DOHH2 (cell line): Measurements from ENCODE around the gene ECPAS.
"Not testable (repeated sequence)": the region's sequence is repeated elsewhere in the genome, so short reads cannot be mapped to it uniquely, and the experiment has no call there.

Experiments
- H3F3A ChIP-seq: fragments of 200-600 bp; sonication (generic), shearing (Covaris generic); 2 replicates; pipeline ENCODE4 v1.6.0; 2016; ENCODE audit warnings: antibody characterized with exemption, mild to moderate bottlenecking; ENCODE audit not compliant: control insufficient read depth, insufficient read depth
- H3K27ac ChIP-seq: fragments of 200-600 bp; sonication (generic); 2 replicates; pipeline ENCODE4 v1.5.1; 2014; ENCODE audit warnings: low read depth, mild to moderate bottlenecking, low read length, moderate library complexity
- H3K27me3 ChIP-seq: fragments of 200-600 bp; sonication (generic); 2 replicates; pipeline ENCODE4 v1.6.1; 2014; ENCODE audit warnings: mild to moderate bottlenecking, low read length, mixed read lengths; ENCODE audit not compliant: control insufficient read depth
- H3K36me3 ChIP-seq: fragments of 200-600 bp; sonication (generic); 2 replicates; pipeline ENCODE4 v1.6.1; 2014; ENCODE audit warnings: mild to moderate bottlenecking, low read length, moderate library complexity, mixed read lengths; ENCODE audit not compliant: control insufficient read depth
- H3K4me1 ChIP-seq: fragments of 200-600 bp; sonication (generic); 2 replicates; pipeline ENCODE4 v1.6.1; 2014; ENCODE audit warnings: mild to moderate bottlenecking, low read length, mixed read lengths; ENCODE audit not compliant: control insufficient read depth
- H3K4me2 ChIP-seq: fragments of 200-600 bp; sonication (generic); 2 replicates; pipeline ENCODE4 v1.6.0; 2014; ENCODE audit warnings: mild to moderate bottlenecking, low read length, moderate library complexity
- H3K4me3 ChIP-seq: fragments of 200-600 bp; sonication (generic); 2 replicates; pipeline ENCODE4 v1.5.1; 2014; ENCODE audit warnings: mild to moderate bottlenecking, low read length, mixed read lengths
- H3K79me2 ChIP-seq: fragments of 200-600 bp; sonication (generic); 2 replicates; pipeline ENCODE4 v1.6.1; 2014; ENCODE audit warnings: mild to moderate bottlenecking, low read length, mixed read lengths; ENCODE audit not compliant: control insufficient read depth
- H3K9me2 ChIP-seq: fragments of 200-600 bp; sonication (generic); replicated peaks from 2 replicates; pipeline ENCODE4 v1.6.1; 2014; ENCODE audit warnings: mild to moderate bottlenecking, low read length, mixed read lengths; ENCODE audit not compliant: control insufficient read depth
- H3K9me3 ChIP-seq: fragments of 200-600 bp; sonication (generic); 2 replicates; pipeline ENCODE4 v1.6.1; 2014; ENCODE audit warnings: antibody characterized with exemption, low read length, mixed read lengths; ENCODE audit not compliant: control insufficient read depth, insufficient read depth
- H4K20me1 ChIP-seq: fragments of 200-600 bp; sonication (generic); 2 replicates; pipeline ENCODE4 v1.6.0; 2014; ENCODE audit warnings: low read depth, mild to moderate bottlenecking, antibody characterized with exemption, low read length, moderate library complexity; ENCODE audit not compliant: control insufficient read depth, insufficient read depth
- CTCF ChIP-seq: fragments of 200-600 bp; sonication (generic); IDR thresholded peaks from one replicate; pipeline ENCODE4 v1.5.1; 2014; ENCODE audit warnings: antibody characterized with exemption, mild to moderate bottlenecking, low read depth, low read length; ENCODE audit not compliant: poor library complexity, severe bottlenecking
- EZH2phosphoT487 ChIP-seq: fragments of 200-600 bp; sonication (generic); IDR thresholded peaks from 2 replicates; pipeline ENCODE4 v1.6.1; 2017; ENCODE audit warnings: borderline replicate concordance, mild to moderate bottlenecking, antibody characterized with exemption, low read length, moderate library complexity, mixed read lengths

The ECPAS gene

GRCh38 chr9:111451570-111451969 lies 32.6 kb downstream of the ECPAS start:
- Histone ChIP-seq H3K4me1 (no peaks in the 10 kb centered on the region), H3K4me3 (no peak overlapping the region), H3K79me2 (peaks cover 61% of the 10 kb centered on the region), H3K36me3 (peaks cover 25% of the 10 kb centered on the region), H3K9me2 (no peaks in the 10 kb centered on the region), H3K4me2 (no peak overlapping the region), H4K20me1 (no peaks in the 10 kb centered on the region), H3K27ac (no peak overlapping the region), H3F3A (no peaks in the 10 kb centered on the region), H3K9me3 (no peaks in the 10 kb centered on the region), H3K27me3 (no peaks in the 10 kb centered on the region)
- TF ChIP-seq CTCF (no peak), EZH2phosphoT487 (no peak)

- Histone ChIP-seq H3K4me2 (no peak overlapping the region), H3K4me1 (no peaks in the 10 kb centered on the region), H3K27ac (no peak overlapping the region), H4K20me1 (no peaks in the 10 kb centered on the region), H3K36me3 (peaks cover 29% of the 10 kb centered on the region), H3K27me3 (no peaks in the 10 kb centered on the region), H3F3A (no peaks in the 10 kb centered on the region), H3K4me3 (no peak overlapping the region), H3K9me3 (no peaks in the 10 kb centered on the region), H3K79me2 (peaks cover 47% of the 10 kb centered on the region), H3K9me2 (no peaks in the 10 kb centered on the region)
- no peak for TF ChIP-seq CTCF
- no peak for TF ChIP-seq EZH2phosphoT487
Measured at GRCh38 chr9:111450124-111450523, 34.1 kb downstream of the ECPAS start.

GRCh38 chr9:111449705-111450104 lies 34.5 kb downstream of the ECPAS start:
- Histone ChIP-seq H3K4me2 (no peak overlapping the region), H3K9me3 (no peaks in the 10 kb centered on the region), H3K9me2 (no peaks in the 10 kb centered on the region), H4K20me1 (no peaks in the 10 kb centered on the region), H3K27ac (no peak overlapping the region), H3K27me3 (no peaks in the 10 kb centered on the region), H3F3A (no peaks in the 10 kb centered on the region), H3K4me3 (no peak overlapping the region), H3K79me2 (peaks cover 42% of the 10 kb centered on the region), H3K4me1 (no peaks in the 10 kb centered on the region), H3K36me3 (peaks cover 29% of the 10 kb centered on the region)
- TF ChIP-seq EZH2phosphoT487 (no peak), CTCF (no peak)

- H3K4me3 ChIP-seq, H3K79me2 ChIP-seq, H4K20me1 ChIP-seq, H3K27ac ChIP-seq, H3K4me1 ChIP-seq, H3K9me3 ChIP-seq, H3K27me3 ChIP-seq, H3K9me2 ChIP-seq, H3K4me2 ChIP-seq, H3F3A ChIP-seq: not testable (repeated sequence)
- H3K36me3 ChIP-seq, result peaks cover 51% of the 10 kb centered on the region
Measured at GRCh38 chr9:111445799-111446198, 38.4 kb downstream of the ECPAS start.
